PC-3 (cell line): Measurements from ENCODE around the gene KCNE2.

Experiments
- CTCF ChIP-seq: fragments of 300-600 bp; sonication (generic); conservative IDR thresholded peaks from 2 replicates; pipeline ENCODE4 v1.5.1; 2017; ENCODE audit warnings: antibody characterized with exemption, low read depth, mild to moderate bottlenecking, low read length
- EZH2 ChIP-seq: fragments of 300-600 bp; sonication (generic); IDR thresholded peaks from one replicate; pipeline ENCODE4 v1.6.1; 2017; ENCODE audit warnings: antibody characterized with exemption, mild to moderate bottlenecking, low read length; ENCODE audit not compliant: unreplicated experiment
- EZH2phosphoT487 ChIP-seq: fragments of 300-600 bp; sonication (generic); IDR thresholded peaks from 2 replicates; pipeline ENCODE4 v1.6.1; 2018; ENCODE audit warnings: mild to moderate bottlenecking, antibody characterized with exemption, low read length, borderline replicate concordance

- TF ChIP-seq CTCF: no peak
- TF ChIP-seq EZH2: no peak
- TF ChIP-seq EZH2phosphoT487: no peak
Observed at GRCh38 chr21:34345091-34345871, 18.5 kb upstream of the KCNE2 start.
